IMR-90 (cell line): Measurements from ENCODE around the gene PTPRCAP. TPM values are rescaled to one million over a fixed set of nuclear protein-coding genes. Genes with fewer than 3 reads are reported as not detected.
"Not testable (repeated sequence)": the region's sequence is repeated elsewhere in the genome, so short reads cannot be mapped to it uniquely, and the experiment has no call there.

Experiments
- ATAC-seq: fragments of 200-7000 bp; cut with Tn5 transposase; 2 replicates; pipeline ENCODE4 v1.9.1; 2020; ENCODE audit warnings: low read depth, mild to moderate bottlenecking, moderate library complexity
- BruUV-seq: library from RNA; stranded (reverse); fragments of 400-500 nt; replicated peaks from 2 replicates; lab custom pipeline; 2021; lab: Mats Ljungman, UMichigan
- CTCF ChIA-PET: fragments of 300-600 bp; formaldehyde crosslinking; extraction: SDS; loops from one replicate; lab custom pipeline; 2021; ENCODE audit warnings: antibody characterized with exemption; lab: Yijun Ruan, JAX
- POLR2A ChIA-PET: fragments of 300-600 bp; sonication (Branson Sonifier 250); formaldehyde crosslinking; loops from one replicate; lab custom pipeline; 2022; ENCODE audit warnings: antibody characterized with exemption; ENCODE audit not compliant: unreplicated experiment; lab: Charles Lee
- DNase-seq: peaks from one replicate; pipeline ENCODE4 v3.0.0; 2013
- H2AFZ ChIP-seq: replicated peaks from 2 replicates; pipeline ENCODE3; 2013; ENCODE audit warnings: low read length, mild to moderate bottlenecking; ENCODE audit not compliant: poor library complexity
- H2AK5ac ChIP-seq: 2 replicates; pipeline ENCODE4 v1.6.1; 2013; ENCODE audit warnings: low read depth, low read length, inconsistent platforms
- H2AK9ac ChIP-seq: replicated peaks from 2 replicates; pipeline ENCODE3; 2013; ENCODE audit warnings: mild to moderate bottlenecking, low read depth, low read length, moderate library complexity; ENCODE audit not compliant: poor library complexity
- H2BK120ac ChIP-seq: 2 replicates; pipeline ENCODE4 v1.6.1; 2013; ENCODE audit warnings: low read depth, low read length, inconsistent platforms
- H2BK15ac ChIP-seq: 3 replicates; pipeline ENCODE4 v1.6.1; 2013; ENCODE audit warnings: low read depth, low read length, inconsistent platforms
- H2BK20ac ChIP-seq: 2 replicates; pipeline ENCODE4 v1.6.1; 2013; ENCODE audit warnings: low read depth, mild to moderate bottlenecking, inconsistent platforms, low read length, moderate library complexity
- H2BK5ac ChIP-seq: 2 replicates; pipeline ENCODE4 v1.6.1; 2013; ENCODE audit warnings: mild to moderate bottlenecking, low read depth, low read length, inconsistent platforms; ENCODE audit not compliant: poor library complexity, severe bottlenecking
- H3K14ac ChIP-seq: replicated peaks from 2 replicates; pipeline ENCODE4 v1.6.1; 2013; ENCODE audit warnings: low read depth, low read length, inconsistent platforms
- H3K18ac ChIP-seq: 2 replicates; pipeline ENCODE4 v1.6.1; 2013; ENCODE audit warnings: low read depth, low read length, control low read depth
- H3K23ac ChIP-seq: 2 replicates; pipeline ENCODE4 v1.6.1; 2013; ENCODE audit warnings: low read depth, low read length, inconsistent platforms
- H3K27ac ChIP-seq: 2 replicates; pipeline ENCODE4 v1.5.1; 2013; ENCODE audit warnings: mild to moderate bottlenecking, control low read depth, low read length; ENCODE audit not compliant: insufficient read depth
- H3K27me3 ChIP-seq: 2 replicates; pipeline ENCODE4 v1.6.1; 2013; ENCODE audit warnings: low read length; ENCODE audit not compliant: control insufficient read depth, insufficient read depth
- H3K36me3 ChIP-seq: 2 replicates; pipeline ENCODE4 v1.6.1; 2013; ENCODE audit warnings: low read length, mixed read lengths; ENCODE audit not compliant: control insufficient read depth, insufficient read depth
- H3K4ac ChIP-seq: 2 replicates; pipeline ENCODE4 v1.6.1; 2013; ENCODE audit warnings: low read depth, low read length, inconsistent platforms
- H3K4me1 ChIP-seq: 2 replicates; pipeline ENCODE4 v1.6.1; 2013; ENCODE audit warnings: low read length, mixed read lengths; ENCODE audit not compliant: control insufficient read depth, insufficient read depth
- H3K4me2 ChIP-seq: 2 replicates; pipeline ENCODE4 v1.6.1; 2013; ENCODE audit warnings: low read depth, mild to moderate bottlenecking, control low read depth, low read length, moderate library complexity
- H3K4me3 ChIP-seq: 2 replicates; pipeline ENCODE4 v1.5.1; 2013; ENCODE audit warnings: low read depth, mild to moderate bottlenecking, control low read depth, low read length, moderate library complexity; ENCODE audit not compliant: insufficient read depth
- H3K56ac ChIP-seq: 2 replicates; pipeline ENCODE4 v1.6.1; 2013; ENCODE audit warnings: low read length, inconsistent platforms; ENCODE audit not compliant: insufficient read depth; ENCODE audit errors: extremely low read depth
- H3K79me1 ChIP-seq, 2 experiments: 2 replicates each; pipeline ENCODE4 v1.6.1; 2013; ENCODE audit warnings: low read length in 2 of 2, inconsistent platforms in 1 of 2, low read depth in 1 of 2
- H3K9ac ChIP-seq: 2 replicates; pipeline ENCODE4 v1.6.1; 2013; ENCODE audit warnings: low read depth, low read length, control low read depth
- H3K9me1 ChIP-seq: 2 replicates; pipeline ENCODE4 v1.6.1; 2013; ENCODE audit warnings: low read length, inconsistent platforms; ENCODE audit not compliant: insufficient read depth
- H3K9me3 ChIP-seq: 2 replicates; pipeline ENCODE4 v1.6.1; 2013; ENCODE audit warnings: low read length; ENCODE audit not compliant: control insufficient read depth, insufficient read depth
- H4K20me1 ChIP-seq: 2 replicates; pipeline ENCODE4 v1.6.1; 2013; ENCODE audit warnings: low read length, inconsistent platforms; ENCODE audit not compliant: insufficient read depth
- H4K5ac ChIP-seq: 2 replicates; pipeline ENCODE4 v1.6.1; 2013; ENCODE audit warnings: mild to moderate bottlenecking, low read depth, low read length, control low read depth
- H4K8ac ChIP-seq, 2 experiments: 2 replicates each; pipeline ENCODE4 v1.6.1; 2013; ENCODE audit warnings: low read depth in 2 of 2, low read length in 2 of 2, control low read depth in 1 of 2, inconsistent platforms in 1 of 2
- H4K91ac ChIP-seq: 2 replicates; pipeline ENCODE4 v1.6.1; 2013; ENCODE audit warnings: low read depth, low read length, inconsistent platforms; ENCODE audit not compliant: insufficient read depth
- WGBS, 2 experiments: methylation state at CpG; one replicate each; pipeline versions ENCODE4 v1.1.5 to v1.1.7; 2013; ENCODE audit warnings: missing lambda C conversion rate in 2 of 2; ENCODE audit not compliant: insufficient read length in 1 of 2; ENCODE audit errors: extremely low coverage in 2 of 2; 5-methylcytosine and 5-hydroxymethylcytosine counted together
- dilution Hi-C: fragments of 300-500 bp; cut with HindIII; formaldehyde crosslinking; loops from one replicate; pipeline ENCODE4 v1.14.3; 2018; ENCODE audit warnings: low sequenced_read_pairs; ENCODE audit not compliant: unreplicated experiment
- in situ Hi-C: fragments of 300-500 bp; cut with MboI; formaldehyde crosslinking; loops from 3 replicates; pipeline ENCODE4 v1.14.3; 2019; ENCODE audit warnings: low sequenced_read_pairs, inconsistent platforms, mixed read lengths
- intact Hi-C: fragments of 100-400 bp; cut with micrococcal nuclease; formaldehyde crosslinking; loops from 2 replicates; pipeline ENCODE4 v1.10.0; 2022
- polyA plus RNA-seq, 3 experiments: library from polyadenylated mRNA; depleted of rRNA; stranded (reverse); fragments of >200 nt; gene quantifications; 2 replicates each; pipeline ENCODE4 v1.2.3, GENCODE V29; 2012; ENCODE audit warnings: low replicate concordance in 1 of 3
- total RNA-seq: library from RNA; depleted of rRNA; stranded (reverse); fragments of >200 nt; gene quantifications from 2 replicates; pipeline ENCODE4 v1.2.3, GENCODE V29; 2012

Gene PTPRCAP
- total and polyA plus RNA-seq, 2 of the 4 experiments (the other 2 are of a cell fraction), result 0.24 TPM; not detected in 1

- H4K20me1 ChIP-seq, H2AK5ac ChIP-seq, H2AK9ac ChIP-seq, H3K4me3 ChIP-seq, H3K79me1 ChIP-seq, H3K4me1 ChIP-seq, H3K56ac ChIP-seq, DNase-seq, H2BK15ac ChIP-seq, H2BK5ac ChIP-seq, ATAC-seq, intact Hi-C loops, BruUV-seq, H3K27ac ChIP-seq, H3K36me3 ChIP-seq, H3K14ac ChIP-seq, dilution Hi-C loops, H3K18ac ChIP-seq, POLR2A ChIA-PET, H4K8ac ChIP-seq, H3K23ac ChIP-seq, H2BK20ac ChIP-seq, H4K5ac ChIP-seq, H4K91ac ChIP-seq, H3K9me1 ChIP-seq, H2AFZ ChIP-seq, H3K27me3 ChIP-seq, H3K4ac ChIP-seq, H3K4me2 ChIP-seq, H3K9ac ChIP-seq, in situ Hi-C loops, H2BK120ac ChIP-seq, H3K9me3 ChIP-seq: not testable (repeated sequence)
- WGBS, 2 experiments, result 89% methylated on average over 7 of the region's 10 CpGs; no CpG with 5 or more reads in 1 of the 2 experiments
- CTCF ChIA-PET, result interaction anchor here (0.6 kb wide), 1 partner anchor 95 kb away, joined by 4 read pairs; no protein-coding TSS in a partner anchor
Measured at GRCh38 chr11:67476692-67477091, 39.2 kb upstream of the PTPRCAP start.
